ENCODE measurements around the gene PPM1H.
"Not testable (repeated sequence)": the region's sequence is repeated elsewhere in the genome, so short reads cannot be mapped to it uniquely, and the experiment has no call there.

The PPM1H gene

GRCh38 chr12:62670986-62671720, 263.8 kb downstream of the PPM1H start:
- DNase-seq: no peak

- DNase-seq: no peak
These were observed 266.2 kb downstream of the PPM1H start for GRCh38 chr12:62668782-62669181.

GRCh38 chr12:62664951-62665350, 270.0 kb downstream of the PPM1H start:
- not testable (repeated sequence) for DNase-seq

GRCh38 chr12:62660756-62661155, 274.2 kb downstream of the PPM1H start:
- no peak for DNase-seq

GRCh38 chr12:62659453-62660295, 275.3 kb downstream of the PPM1H start:
- DNase-seq: no peak

- no peak for DNase-seq
These were observed 276.0 kb downstream of the PPM1H start for GRCh38 chr12:62658910-62659309.

- no peak for DNase-seq
These were observed 277.7 kb downstream of the PPM1H start for GRCh38 chr12:62657363-62657632.

- no peak for DNase-seq
These were observed 278.2 kb downstream of the PPM1H start for GRCh38 chr12:62656591-62657362.

- DNase-seq: peak; percentile 37
These were observed 279.2 kb downstream of the PPM1H start for GRCh38 chr12:62655666-62656151.

GRCh38 chr12:62654326-62655241, 280.4 kb downstream of the PPM1H start:
- no peak for DNase-seq

- DNase-seq: no peak
These were observed 281.2 kb downstream of the PPM1H start for GRCh38 chr12:62653740-62654139.

- no peak for DNase-seq
These were observed 281.6 kb downstream of the PPM1H start for GRCh38 chr12:62653304-62653703.

- DNase-seq: no peak
These were observed 283.8 kb downstream of the PPM1H start for GRCh38 chr12:62651138-62651537.

GRCh38 chr12:62649412-62650138, 285.4 kb downstream of the PPM1H start:
- DNase-seq: no peak

- DNase-seq: no peak
These were observed 287.4 kb downstream of the PPM1H start for GRCh38 chr12:62647586-62647985.

GRCh38 chr12:62646566-62646965, 288.4 kb downstream of the PPM1H start:
- DNase-seq: no peak

GRCh38 chr12:62643486-62643885, 291.5 kb downstream of the PPM1H start:
- DNase-seq: no peak

GRCh38 chr12:62642486-62642885, 292.5 kb downstream of the PPM1H start:
- DNase-seq: no peak

GRCh38 chr12:62640910-62641448, 294.0 kb downstream of the PPM1H start:
- no peak for DNase-seq

GRCh38 chr12:62637679-62638078, 297.3 kb downstream of the PPM1H start:
- no peak for DNase-seq

GRCh38 chr12:62635649-62636048, 299.3 kb downstream of the PPM1H start:
- DNase-seq: no peak
